ENCODE measurements around the gene PRIMA1.
"Not testable (repeated sequence)": the region's sequence is repeated elsewhere in the genome, so short reads cannot be mapped to it uniquely, and the experiment has no call there.

PRIMA1 gene

GRCh38 chr14:93788293-93788542 lies at the start of gene PRIMA1:
PRIMA1 (minus strand) TSS chr14:93788485; CDS start chr14:93787718, 767 bp downstream.
- DNase-seq (ENCODE audit: low spot score) = no peak

GRCh38 chr14:93834699-93835371 lies 46.5 kb upstream of the PRIMA1 start:
- DNase-seq (ENCODE audit: low spot score) = no peak

- DNase-seq (ENCODE audit: low spot score) = no peak
Observed at GRCh38 chr14:93832665-93833064, 44.4 kb upstream of the PRIMA1 start.

GRCh38 chr14:93832081-93832480 lies 43.8 kb upstream of the PRIMA1 start:
- no peak for DNase-seq (ENCODE audit: low spot score)

- no peak for DNase-seq (ENCODE audit: low spot score)
Observed at GRCh38 chr14:93830753-93831461, 42.6 kb upstream of the PRIMA1 start.

- DNase-seq (ENCODE audit: low spot score) = no peak
Observed at GRCh38 chr14:93829839-93830481, 41.7 kb upstream of the PRIMA1 start.

GRCh38 chr14:93825235-93825553 lies 36.9 kb upstream of the PRIMA1 start:
- DNase-seq (ENCODE audit: low spot score) = no peak

- no peak for DNase-seq (ENCODE audit: low spot score)
Observed at GRCh38 chr14:93824518-93825234, 36.4 kb upstream of the PRIMA1 start.

GRCh38 chr14:93824076-93824475 lies 35.8 kb upstream of the PRIMA1 start:
- no peak for DNase-seq (ENCODE audit: low spot score)

- DNase-seq (ENCODE audit: low spot score) = no peak
Observed at GRCh38 chr14:93821051-93821450, 32.8 kb upstream of the PRIMA1 start.

- DNase-seq (ENCODE audit: low spot score) = no peak
Observed at GRCh38 chr14:93818857-93819256, 30.6 kb upstream of the PRIMA1 start.

- no peak for DNase-seq (ENCODE audit: low spot score)
Observed at GRCh38 chr14:93811676-93812075, 23.4 kb upstream of the PRIMA1 start.

- no peak for DNase-seq (ENCODE audit: low spot score)
Observed at GRCh38 chr14:93811020-93811419, 22.7 kb upstream of the PRIMA1 start.

GRCh38 chr14:93809491-93810420 lies 21.5 kb upstream of the PRIMA1 start:
- DNase-seq (ENCODE audit: low spot score) = not testable (repeated sequence)

GRCh38 chr14:93804654-93805053 lies 16.4 kb upstream of the PRIMA1 start:
- no peak for DNase-seq (ENCODE audit: low spot score)

GRCh38 chr14:93803408-93804318 lies 15.4 kb upstream of the PRIMA1 start:
- DNase-seq (ENCODE audit: low spot score) = no peak

- no peak for DNase-seq (ENCODE audit: low spot score)
Observed at GRCh38 chr14:93799989-93800921, 12.0 kb upstream of the PRIMA1 start.

GRCh38 chr14:93799617-93799988 lies 11.3 kb upstream of the PRIMA1 start:
- DNase-seq (ENCODE audit: low spot score) = no peak

GRCh38 chr14:93797536-93797935 lies 9.3 kb upstream of the PRIMA1 start:
- no peak for DNase-seq (ENCODE audit: low spot score)

GRCh38 chr14:93797071-93797470 lies 8.8 kb upstream of the PRIMA1 start:
- DNase-seq (ENCODE audit: low spot score) = no peak

All from LoVo (cell line).